CD4-positive, alpha-beta T cell (primary cell): ENCODE data around the gene SLC22A6. TPM values are rescaled to one million over a fixed set of nuclear protein-coding genes. Genes with fewer than 3 reads are reported as not detected.

Experiments used
- ATAC-seq: fragments of 200-7000 bp; cut with Tn5 transposase; one replicate; pipeline ENCODE4 v1.10.0; 2022; ENCODE audit warnings: mild to moderate bottlenecking; ENCODE audit not compliant: poor library complexity
- CTCF ChIA-PET: fragments of 350-600 bp; sonication (Branson Sonifier 250); formaldehyde crosslinking; loops from one replicate; lab custom pipeline; 2021; ENCODE audit warnings: antibody characterized with exemption, inconsistent platforms; lab: Charles Lee
- POLR2A ChIA-PET: fragments of 350-600 bp; sonication (Branson Sonifier 250); formaldehyde crosslinking; loops from one replicate; lab custom pipeline; 2021; ENCODE audit warnings: antibody characterized with exemption, inconsistent platforms; lab: Charles Lee
- DNase-seq, 14 experiments: peaks; one replicate each; pipeline ENCODE4 v3.0.0-alpha.2; 2013 to 2020; ENCODE audit warnings: mixed read lengths in 2 of 14
- H3K27ac ChIP-seq, 2 donors: one replicate each; pipeline versions ENCODE4 v1.5.1 to v1.7.0; 2013; ENCODE audit warnings: low read length in 2 of 2, low read depth in 1 of 2, mild to moderate bottlenecking in 1 of 2
- H3K27me3 ChIP-seq, 2 experiments: 1 replicate in 1 of 2; 2 replicates in 1 of 2; pipeline versions ENCODE4 v1.6.1 to v1.7.0; 2013; ENCODE audit warnings: low read length in 2 of 2, control low read depth in 1 of 2, mild to moderate bottlenecking in 1 of 2, moderate library complexity in 1 of 2; ENCODE audit not compliant: insufficient read depth in 2 of 2, control insufficient read depth in 1 of 2
- H3K36me3 ChIP-seq: one replicate; pipeline ENCODE4 v1.6.1; 2013; ENCODE audit warnings: low read length, control low read depth; ENCODE audit not compliant: insufficient read depth
- H3K4me1 ChIP-seq: one replicate; pipeline ENCODE4 v1.6.1; 2013; ENCODE audit warnings: low read length, control low read depth; ENCODE audit not compliant: insufficient read depth
- H3K4me3 ChIP-seq: one replicate; pipeline ENCODE4 v1.5.1; 2013; ENCODE audit warnings: mild to moderate bottlenecking, low read length, moderate library complexity
- H3K9me3 ChIP-seq, 2 experiments: 1 replicate in 1 of 2; 2 replicates in 1 of 2; pipeline versions ENCODE4 v1.6.1 to v1.7.0; 2013; ENCODE audit warnings: low read length in 2 of 2, mild to moderate bottlenecking in 2 of 2, control low read depth in 1 of 2, moderate library complexity in 1 of 2; ENCODE audit not compliant: control insufficient read depth in 1 of 2, insufficient read depth in 1 of 2
- H3K27ac Mint-ChIP-seq: one replicate; pipeline ENCODE4 v1.8.0; 2020; ENCODE audit warnings: mixed read lengths
- H3K27me3 Mint-ChIP-seq: one replicate; pipeline ENCODE4 v1.8.0; 2021; ENCODE audit warnings: mixed read lengths
- H3K36me3 Mint-ChIP-seq: one replicate; pipeline ENCODE4 v1.8.0; 2021; ENCODE audit warnings: low read depth, mixed read lengths
- H3K4me1 Mint-ChIP-seq: one replicate; pipeline ENCODE4 v1.8.0; 2021; ENCODE audit warnings: low read depth, mixed read lengths
- H3K4me3 Mint-ChIP-seq: one replicate; pipeline ENCODE4 v1.8.0; 2020; ENCODE audit warnings: mild to moderate bottlenecking, mixed read lengths
- H3K9me3 Mint-ChIP-seq: one replicate; pipeline ENCODE4 v1.8.0; 2020; ENCODE audit warnings: mixed read lengths
- CTCF ChIP-seq: fragments of 200-600 bp; IDR thresholded peaks from one replicate; pipeline ENCODE4 v1.8.0; 2022; ENCODE audit warnings: antibody characterized with exemption, mild to moderate bottlenecking
- intact Hi-C, 2 experiments: fragments of 100-400 bp; cut with DNase I in 1 of 2; cut with micrococcal nuclease in 1 of 2; formaldehyde crosslinking; loops; one replicate each; pipeline versions ENCODE4 v1.15.1 to v1.9.0; 2023 to 2025; cut with DNase I, micrococcal nuclease
- polyA plus RNA-seq, 2 donors: library from polyadenylated mRNA; unstranded; fragments of 120-200 nt; gene quantifications; one replicate each; pipeline ENCODE4 v1.2.1, GENCODE V29; 2013
- total RNA-seq, 174 experiments: library from RNA in 2 of 174; stranded (reverse) in 2 of 174; gene quantifications; one replicate each; pipeline ENCODE4 v1.2.3 and lab custom pipeline; 2021 to 2026

The SLC22A6 gene
- total RNA-seq (not detected), total RNA-seq (lab: John Stamatoyannopoulos, UW) (0 to 0.17 (median 0) reads per million in 172 experiments)
- not detected for polyA plus RNA-seq (2013, experiment 1 of 2)
- not detected for polyA plus RNA-seq (2013, experiment 2 of 2)

- no peaks in the 10 kb centered on the region for H3K9me3 Mint-ChIP-seq
Observed at GRCh38 chr11:62984451-62984991, at the start of gene SLC22A6. SLC22A6 (minus strand) TSS chr11:62984967; CDS start chr11:62984690, 277 bp downstream.

GRCh38 chr11:63032457-63032856 is 47.7 kb upstream of the SLC22A6 start:
- Mint-ChIP-seq H3K4me1 (no peaks in the 10 kb centered on the region), H3K36me3 (no peaks in the 10 kb centered on the region), H3K27ac (no peak overlapping the region), H3K4me3 (no peak overlapping the region), H3K27me3 (peaks cover 48% of the 10 kb centered on the region), H3K9me3 (no peaks in the 10 kb centered on the region)
- POLR2A ChIA-PET, result no interaction called here
- H3K4me1 ChIP-seq, result peaks cover 2% of the 10 kb centered on the region
- CTCF ChIA-PET, result no interaction called here
- H3K9me3 ChIP-seq, result no peaks in the 10 kb centered on the region
- intact Hi-C loops, result loop anchor here (10.0 kb wide), 2 partner anchors 602 to 1112 kb away; no protein-coding TSS in a partner anchor
- peaks cover 0 to 5% of the 10 kb centered on the region in 2 experiments for H3K27me3 ChIP-seq
- no peaks in the 10 kb centered on the region for H3K36me3 ChIP-seq
- ATAC-seq (no peak), DNase-seq (no peak)
- TF ChIP-seq CTCF, result no peak
- no peak overlapping the region for H3K4me3 ChIP-seq
- H3K27ac ChIP-seq, result no peak overlapping the region

More at GRCh38 chr11:62984451-62984991, at the start of gene SLC22A6:
- no peak for DNase-seq
- H3K4me1 ChIP-seq, result no peaks in the 10 kb centered on the region
- ChIA-PET POLR2A (no interaction called here), CTCF (no interaction called here)
- no peaks in the 10 kb centered on the region for H3K9me3 ChIP-seq
- no peak within 1 kb of the TSS for H3K4me3 ChIP-seq
- Mint-ChIP-seq H3K27me3 (peaks cover 20% of the 10 kb centered on the region), H3K4me3 (no peak within 1 kb of the TSS), H3K27ac (no peak within 1 kb of the TSS), H3K4me1 (no peaks in the 10 kb centered on the region), H3K36me3 (no peaks in the 10 kb centered on the region)
- intact Hi-C loops, result no loop called here
- TF ChIP-seq CTCF, result no peak
- no peaks in the 10 kb centered on the region for H3K36me3 ChIP-seq
- no peak for ATAC-seq
- H3K27me3 ChIP-seq, result no peaks in the 10 kb centered on the region
- H3K27ac ChIP-seq, result no peak within 1 kb of the TSS

GRCh38 chr11:63023841-63024648 is 39.3 kb upstream of the SLC22A6 start:
- H3K36me3 Mint-ChIP-seq, result no peaks in the 10 kb centered on the region
- H3K27ac ChIP-seq, result no peak overlapping the region
- ATAC-seq (peak; percentile 95), DNase-seq (peak; percentile 71 to 89 (median 83))
- ChIA-PET POLR2A (interaction anchor here (0.8 to 1.4 kb wide), 2 partner anchors 14 to 118 kb away, joined by 3 to 5 read pairs; no protein-coding TSS in a partner anchor), CTCF (interaction anchor here (0.6 to 3.4 kb wide), 4 partner anchors 83 to 120 kb away, joined by 3 to 66 read pairs (median 3); no protein-coding TSS in a partner anchor)
- peaks cover 6% of the 10 kb centered on the region for H3K4me1 ChIP-seq
- H3K4me1 Mint-ChIP-seq, result no peaks in the 10 kb centered on the region
- H3K27ac Mint-ChIP-seq, result no peak overlapping the region
- H3K9me3 Mint-ChIP-seq, result no peaks in the 10 kb centered on the region
- H3K9me3 ChIP-seq, result peaks cover 0 to 8% of the 10 kb centered on the region in 2 experiments
- H3K4me3 Mint-ChIP-seq, result no peak overlapping the region
- no peaks in the 10 kb centered on the region for H3K36me3 ChIP-seq
- intact Hi-C loops, result loop anchor here (1.0 kb wide), 1 partner anchor 118 kb away; no protein-coding TSS in a partner anchor
- no peak overlapping the region for H3K4me3 ChIP-seq
- TF ChIP-seq CTCF, result peak; percentile 100
- H3K27me3 ChIP-seq, result peaks cover 0 to 5% of the 10 kb centered on the region in 2 experiments
- peaks cover 47% of the 10 kb centered on the region for H3K27me3 Mint-ChIP-seq
